ENCODE measurements around the gene UVRAG.
A peak's percentile ranks its signal among the peaks of the same experiment; 100 is the strongest.

UVRAG gene

GRCh38 chr11:75841739-75842138, 26.7 kb downstream of the UVRAG start:
- Histone ChIP-seq H3K4me1 (ENCODE audit: control insufficient read depth, insufficient read depth, low read depth, low read length) (no peaks in the 10 kb centered on the region), H2AK5ac (ENCODE audit: low read length, severe bottlenecking) (no peak overlapping the region), H3K27ac (ENCODE audit: low read length, poor library complexity, severe bottlenecking) (no peak overlapping the region), H3K14ac (ENCODE audit: low read length in 2 of 2) (no peak overlapping the region), H2BK5ac (ENCODE audit: low read depth, low read length, poor library complexity, severe bottlenecking) (no peak overlapping the region), H3K36me3 (ENCODE audit: control insufficient read depth in 1 of 2, insufficient read depth in 2 of 2, low read depth in 1 of 2, low read length in 2 of 2) (peaks cover 5 to 9% of the 10 kb centered on the region in 2 experiments), H3K9ac (ENCODE audit: low read length) (no peak overlapping the region), H4K91ac (ENCODE audit: low read length) (no peak overlapping the region), H3K27me3 (ENCODE audit: control insufficient read depth in 1 of 2, insufficient read depth in 1 of 2, low read length in 2 of 2) (no peaks in the 10 kb centered on the region), H3K4me2 (ENCODE audit: low read length, poor library complexity, severe bottlenecking) (no peak overlapping the region), H2BK12ac (ENCODE audit: low read length in 2 of 2) (no peak overlapping the region), H3K18ac (ENCODE audit: low read depth in 1 of 2, low read length in 2 of 2) (no peak overlapping the region), H2BK15ac (ENCODE audit: low read depth, poor library complexity, severe bottlenecking) (no peak overlapping the region), H2AFZ (ENCODE audit: low read depth, low read length) (no peak overlapping the region), H3K4ac (ENCODE audit: low read depth in 1 of 2, low read length in 2 of 2) (no peak overlapping the region), H4K8ac (ENCODE audit: low read length) (no peak overlapping the region), H3K79me1 (replicated peaks; ENCODE audit: low read length, poor library complexity, severe bottlenecking) (peaks cover 16% of the 10 kb centered on the region), H2BK120ac (ENCODE audit: low read depth, low read length) (no peak overlapping the region), H3K9me3 (ENCODE audit: control insufficient read depth, low read length) (no peaks in the 10 kb centered on the region), H3K4me3 (ENCODE audit: insufficient read depth in 1 of 2, low read depth in 1 of 2, low read length in 2 of 2) (no peak overlapping the region), H3K23ac (ENCODE audit: low read length in 2 of 2) (peak overlapping the region in 1 of 2 experiments; percentile 96)
- no peak for DNase-seq
- 87% methylated on average over 2 of the region's 2 CpGs for WGBS

DNA sequence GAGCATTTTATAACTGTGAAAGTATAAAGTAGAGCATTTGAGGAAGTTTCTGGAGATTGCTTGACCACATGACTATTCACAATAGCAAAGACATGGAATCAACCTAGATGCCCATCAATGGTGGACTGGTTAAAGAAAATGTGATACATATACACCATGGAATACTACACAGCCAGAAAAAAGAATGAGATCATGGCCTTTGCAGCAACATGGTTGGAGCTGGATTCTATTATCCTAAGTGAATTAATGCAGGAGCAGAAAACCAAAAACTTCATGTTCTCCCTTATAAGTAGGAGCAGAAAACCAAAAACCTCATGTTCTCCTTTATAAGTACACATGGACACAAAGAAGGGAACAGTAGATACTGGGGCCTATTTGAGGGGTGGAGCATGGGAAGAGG, 30.3 kb downstream of the UVRAG start:
- no peak overlapping the region for H2BK15ac ChIP-seq (ENCODE audit: low read depth, poor library complexity, severe bottlenecking)
- no peak overlapping the region for H3K23ac ChIP-seq (ENCODE audit: low read length in 2 of 2)
- no peak overlapping the region for H3K18ac ChIP-seq (ENCODE audit: low read depth in 1 of 2, low read length in 2 of 2)
- no peak overlapping the region for H3K14ac ChIP-seq (ENCODE audit: low read length in 2 of 2)
- H3K9me3 ChIP-seq (ENCODE audit: control insufficient read depth, low read length): no peaks in the 10 kb centered on the region
- no peak overlapping the region for H2BK12ac ChIP-seq (ENCODE audit: low read length in 2 of 2)
- no peak overlapping the region for H2AFZ ChIP-seq (ENCODE audit: low read depth, low read length)
- no peak for DNase-seq
- peaks cover 13% of the 10 kb centered on the region for H3K79me1 ChIP-seq (replicated peaks; ENCODE audit: low read length, poor library complexity, severe bottlenecking)
- no peak overlapping the region for H3K4me3 ChIP-seq (ENCODE audit: insufficient read depth in 1 of 2, low read depth in 1 of 2, low read length in 2 of 2)
- no peaks in the 10 kb centered on the region for H3K36me3 ChIP-seq (ENCODE audit: control insufficient read depth in 1 of 2, insufficient read depth in 2 of 2, low read depth in 1 of 2, low read length in 2 of 2)
- H3K4me1 ChIP-seq (ENCODE audit: control insufficient read depth, insufficient read depth, low read depth, low read length): no peaks in the 10 kb centered on the region
- H2BK120ac ChIP-seq (ENCODE audit: low read depth, low read length): no peak overlapping the region
- no peak overlapping the region for H2AK5ac ChIP-seq (ENCODE audit: low read length, severe bottlenecking)
- H4K91ac ChIP-seq (ENCODE audit: low read length): no peak overlapping the region
- no peak overlapping the region for H3K9ac ChIP-seq (ENCODE audit: low read length)
- no peak overlapping the region for H3K4me2 ChIP-seq (ENCODE audit: low read length, poor library complexity, severe bottlenecking)
- no peaks in the 10 kb centered on the region for H3K27me3 ChIP-seq (ENCODE audit: control insufficient read depth in 1 of 2, insufficient read depth in 1 of 2, low read length in 2 of 2)
- H2BK5ac ChIP-seq (ENCODE audit: low read depth, low read length, poor library complexity, severe bottlenecking): no peak overlapping the region
- H4K8ac ChIP-seq (ENCODE audit: low read length): no peak overlapping the region
- no peak overlapping the region for H3K27ac ChIP-seq (ENCODE audit: low read length, poor library complexity, severe bottlenecking)
- H3K4ac ChIP-seq (ENCODE audit: low read depth in 1 of 2, low read length in 2 of 2): no peak overlapping the region

DNA sequence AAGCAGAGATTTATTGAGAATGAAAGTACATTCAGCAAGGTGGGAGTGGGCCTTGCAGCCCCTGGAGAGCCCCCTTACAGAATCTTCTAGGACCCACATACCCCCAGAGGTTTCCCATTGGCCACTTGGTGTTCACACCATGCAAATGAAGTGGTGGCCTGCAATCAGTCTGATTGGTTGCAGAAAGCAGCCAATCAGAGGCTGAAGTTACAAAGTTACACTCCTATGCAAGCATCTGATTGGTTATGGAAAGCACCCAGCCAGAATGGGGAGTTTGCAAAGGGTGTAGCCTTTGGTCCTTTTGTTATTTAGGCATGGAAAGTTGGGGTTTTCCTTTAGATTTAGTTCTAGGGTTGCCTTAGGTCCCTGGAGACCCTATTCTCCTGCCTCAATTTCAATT, 34.9 kb downstream of the UVRAG start:
- Histone ChIP-seq H3K27me3 (ENCODE audit: control insufficient read depth in 1 of 2, insufficient read depth in 1 of 2, low read length in 2 of 2) (no peaks in the 10 kb centered on the region), H4K91ac (ENCODE audit: low read length) (no peak overlapping the region), H2BK15ac (ENCODE audit: low read depth, poor library complexity, severe bottlenecking) (no peak overlapping the region), H2BK12ac (ENCODE audit: low read length in 2 of 2) (no peak overlapping the region), H3K4me1 (ENCODE audit: control insufficient read depth, insufficient read depth, low read depth, low read length) (no peaks in the 10 kb centered on the region), H2BK5ac (ENCODE audit: low read depth, low read length, poor library complexity, severe bottlenecking) (no peak overlapping the region), H3K23ac (ENCODE audit: low read length in 2 of 2) (no peak overlapping the region), H2AFZ (ENCODE audit: low read depth, low read length) (no peak overlapping the region), H3K27ac (ENCODE audit: low read length, poor library complexity, severe bottlenecking) (no peak overlapping the region), H2BK120ac (ENCODE audit: low read depth, low read length) (no peak overlapping the region), H3K14ac (ENCODE audit: low read length in 2 of 2) (no peak overlapping the region), H3K9me3 (ENCODE audit: control insufficient read depth, low read length) (no peaks in the 10 kb centered on the region), H2AK5ac (ENCODE audit: low read length, severe bottlenecking) (no peak overlapping the region), H3K9ac (ENCODE audit: low read length) (no peak overlapping the region), H4K8ac (ENCODE audit: low read length) (no peak overlapping the region), H3K4me3 (ENCODE audit: insufficient read depth in 1 of 2, low read depth in 1 of 2, low read length in 2 of 2) (no peak overlapping the region), H3K79me1 (replicated peaks; ENCODE audit: low read length, poor library complexity, severe bottlenecking) (peaks cover 12% of the 10 kb centered on the region), H3K18ac (ENCODE audit: low read depth in 1 of 2, low read length in 2 of 2) (no peak overlapping the region), H3K4ac (ENCODE audit: low read depth in 1 of 2, low read length in 2 of 2) (no peak overlapping the region), H3K36me3 (ENCODE audit: control insufficient read depth in 1 of 2, insufficient read depth in 2 of 2, low read depth in 1 of 2, low read length in 2 of 2) (peaks cover 0 to 13% of the 10 kb centered on the region in 2 experiments), H3K4me2 (ENCODE audit: low read length, poor library complexity, severe bottlenecking) (no peak overlapping the region)
- DNase-seq: no peak

DNA sequence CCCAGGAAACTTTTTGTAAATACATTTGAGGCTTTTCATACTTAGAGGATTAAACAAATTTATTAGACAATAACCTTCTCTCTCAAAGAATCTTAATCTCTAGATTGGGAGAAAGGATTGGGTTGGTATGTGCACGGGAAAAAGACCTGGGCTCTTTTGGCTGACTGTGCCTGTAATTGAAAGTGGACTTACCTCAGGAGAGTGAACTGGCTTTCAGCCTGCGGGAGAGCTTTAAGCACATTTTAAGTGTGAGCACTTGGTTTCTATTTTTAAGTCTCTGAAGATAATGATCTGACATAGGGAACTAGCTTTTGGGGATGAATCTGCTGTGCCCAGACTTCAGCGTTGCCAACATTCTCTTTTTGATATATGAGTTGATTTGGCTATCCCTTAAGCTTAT, 35.8 kb downstream of the UVRAG start:
- Histone ChIP-seq H3K27me3 (ENCODE audit: control insufficient read depth in 1 of 2, insufficient read depth in 1 of 2, low read length in 2 of 2) (no peaks in the 10 kb centered on the region), H3K27ac (ENCODE audit: low read length, poor library complexity, severe bottlenecking) (no peak overlapping the region), H2AFZ (ENCODE audit: low read depth, low read length) (no peak overlapping the region), H3K4ac (ENCODE audit: low read depth in 1 of 2, low read length in 2 of 2) (no peak overlapping the region), H3K14ac (ENCODE audit: low read length in 2 of 2) (no peak overlapping the region), H2BK5ac (ENCODE audit: low read depth, low read length, poor library complexity, severe bottlenecking) (no peak overlapping the region), H4K8ac (ENCODE audit: low read length) (no peak overlapping the region), H3K4me3 (ENCODE audit: insufficient read depth in 1 of 2, low read depth in 1 of 2, low read length in 2 of 2) (peak overlapping the region in 1 of 2 experiments; percentile 51), H4K91ac (ENCODE audit: low read length) (no peak overlapping the region), H3K36me3 (ENCODE audit: control insufficient read depth in 1 of 2, insufficient read depth in 2 of 2, low read depth in 1 of 2, low read length in 2 of 2) (peaks cover 0 to 13% of the 10 kb centered on the region in 2 experiments), H2AK5ac (ENCODE audit: low read length, severe bottlenecking) (no peak overlapping the region), H3K79me1 (replicated peaks; ENCODE audit: low read length, poor library complexity, severe bottlenecking) (peaks cover 9% of the 10 kb centered on the region), H2BK12ac (ENCODE audit: low read length in 2 of 2) (no peak overlapping the region), H3K4me1 (ENCODE audit: control insufficient read depth, insufficient read depth, low read depth, low read length) (no peaks in the 10 kb centered on the region), H3K4me2 (ENCODE audit: low read length, poor library complexity, severe bottlenecking) (no peak overlapping the region), H3K23ac (ENCODE audit: low read length in 2 of 2) (no peak overlapping the region), H2BK120ac (ENCODE audit: low read depth, low read length) (no peak overlapping the region), H3K18ac (ENCODE audit: low read depth in 1 of 2, low read length in 2 of 2) (no peak overlapping the region), H3K9ac (ENCODE audit: low read length) (peak overlapping the region; percentile 79), H3K9me3 (ENCODE audit: control insufficient read depth, low read length) (no peaks in the 10 kb centered on the region), H2BK15ac (ENCODE audit: low read depth, poor library complexity, severe bottlenecking) (no peak overlapping the region)
- WGBS: 75% methylated on average over 3 of the region's 3 CpGs
- peak; percentile 22 for DNase-seq

Measured in mesenchymal stem cell (in vitro differentiated cells and primary cell).